Measurements from ENCODE around the gene MRPL54.
"Not testable (repeated sequence)": the region's sequence is repeated elsewhere in the genome, so short reads cannot be mapped to it uniquely, and the experiment has no call there.

Gene MRPL54

DNA sequence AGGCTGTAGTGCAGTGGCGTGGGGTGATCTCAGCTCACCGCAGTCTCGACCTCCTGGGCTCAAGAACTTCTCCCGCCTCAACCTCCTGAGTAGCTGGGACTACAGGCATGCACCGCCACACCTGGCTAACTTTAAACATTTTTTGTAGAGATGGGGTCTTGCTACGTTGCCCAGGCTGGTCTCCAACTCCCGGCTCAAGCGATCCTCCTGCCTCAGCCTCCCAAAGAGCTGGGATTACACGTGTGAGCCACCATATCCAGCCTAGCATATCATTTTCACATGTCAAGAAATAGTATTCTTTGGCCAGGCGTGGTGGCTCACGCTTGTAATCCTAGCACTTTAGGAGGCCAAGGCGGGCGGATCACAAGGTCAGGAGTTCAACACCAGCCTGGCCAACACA, 4.2 kb upstream of the MRPL54 start:
- not testable (repeated sequence) for H3K27ac ChIP-seq (ENCODE audit: low read depth, low read length); H3K4me3 ChIP-seq (ENCODE audit: low read depth in 1 of 2, low read length in 2 of 2); H3K9ac ChIP-seq (ENCODE audit: low read depth in 1 of 2, low read length in 2 of 2); H3K27me3 ChIP-seq (ENCODE audit: control insufficient read depth in 1 of 2, insufficient read depth in 2 of 2, low read length in 2 of 2); H3K36me3 ChIP-seq (ENCODE audit: control insufficient read depth in 1 of 2, insufficient read depth in 2 of 2, low read length in 2 of 2); H3K9me3 ChIP-seq (ENCODE audit: control insufficient read depth in 1 of 2, low read length in 2 of 2)
- H3K4me1 ChIP-seq (ENCODE audit: control insufficient read depth in 1 of 2, insufficient read depth in 2 of 2, low read length in 2 of 2): peaks cover 17 to 24% of the 10 kb centered on the region in 2 donors

DNA sequence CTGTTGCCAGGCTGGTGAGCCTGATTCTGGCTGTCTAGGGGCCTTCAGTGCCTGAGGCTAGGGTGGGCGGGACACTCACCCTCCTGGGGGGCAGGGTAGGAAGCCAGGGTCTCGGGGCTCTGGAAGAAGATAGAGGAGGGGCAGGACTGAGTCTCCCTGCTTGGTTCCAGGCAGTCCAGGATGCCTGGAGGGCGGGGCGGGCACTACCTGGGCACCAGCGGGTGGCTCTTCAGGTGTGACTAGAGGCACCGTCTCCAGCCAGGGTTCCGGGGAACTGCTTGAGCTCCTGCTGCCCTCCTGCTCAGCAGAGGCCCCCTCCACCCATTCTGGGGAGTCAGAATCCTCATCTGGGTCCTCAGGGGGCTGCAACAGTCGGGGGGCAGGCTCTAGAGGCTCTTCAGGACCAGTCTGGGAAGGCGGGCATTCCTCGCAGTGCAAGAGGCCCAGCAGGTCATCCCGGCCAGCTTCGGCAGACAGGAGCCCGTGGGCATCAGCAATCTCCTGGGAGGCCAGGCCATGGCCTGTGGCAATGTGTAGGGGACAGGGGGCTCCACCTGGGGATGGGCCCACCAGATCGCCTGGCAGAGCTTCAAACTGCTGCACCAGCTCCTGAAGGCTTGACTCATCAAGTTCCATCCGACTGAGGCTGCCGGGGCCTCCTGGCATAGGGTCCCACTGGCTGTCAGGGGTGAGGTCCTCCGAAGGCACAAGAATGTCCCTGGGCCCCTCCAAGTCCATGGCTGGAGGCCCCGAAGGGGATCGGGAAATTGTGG, 2.8 kb upstream of the MRPL54 start:
- Histone ChIP-seq H3K4me3 (ENCODE audit: low read depth in 1 of 2, low read length in 2 of 2) (no peak overlapping the region), H3K4me1 (ENCODE audit: control insufficient read depth in 1 of 2, insufficient read depth in 2 of 2, low read length in 2 of 2) (peaks cover 17 to 27% of the 10 kb centered on the region in 2 donors), H3K9me3 (ENCODE audit: control insufficient read depth in 1 of 2, low read length in 2 of 2) (no peaks in the 10 kb centered on the region), H3K27me3 (ENCODE audit: control insufficient read depth in 1 of 2, insufficient read depth in 2 of 2, low read length in 2 of 2) (no peaks in the 10 kb centered on the region), H3K36me3 (ENCODE audit: control insufficient read depth in 1 of 2, insufficient read depth in 2 of 2, low read length in 2 of 2) (peaks cover 0 to 3% of the 10 kb centered on the region in 2 donors), H3K9ac (ENCODE audit: low read depth in 1 of 2, low read length in 2 of 2) (no peak overlapping the region), H3K27ac (ENCODE audit: low read depth, low read length) (no peak overlapping the region)

DNA sequence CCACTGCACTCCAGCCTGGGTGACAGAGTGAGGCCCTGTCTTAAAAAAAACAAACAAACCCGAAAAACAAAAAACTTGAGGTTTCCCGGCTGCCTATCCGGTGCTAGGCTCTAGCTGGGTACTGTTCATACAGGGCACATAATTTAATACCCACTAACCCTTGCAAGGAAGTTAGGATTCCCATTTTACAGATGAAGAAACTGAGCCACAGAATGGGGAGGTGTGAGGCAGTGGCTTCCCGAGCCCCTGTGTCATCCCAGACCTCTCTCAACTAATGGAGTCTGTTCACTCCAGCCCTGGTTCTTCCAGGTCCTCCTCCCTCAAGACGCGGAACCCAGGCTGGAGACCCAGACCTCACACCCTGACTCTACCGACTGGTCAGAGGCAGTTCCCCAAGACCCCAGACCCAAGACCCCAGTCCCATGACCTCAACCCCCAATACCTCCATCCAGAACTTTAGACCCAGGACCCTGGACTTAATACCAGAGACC, 1.6 kb upstream of the MRPL54 start:
- Histone ChIP-seq H3K4me1 (ENCODE audit: control insufficient read depth in 1 of 2, insufficient read depth in 2 of 2, low read length in 2 of 2) (peaks cover 17 to 27% of the 10 kb centered on the region in 2 donors), H3K9me3 (ENCODE audit: control insufficient read depth in 1 of 2, low read length in 2 of 2) (no peaks in the 10 kb centered on the region), H3K9ac (ENCODE audit: low read depth in 1 of 2, low read length in 2 of 2) (peak overlapping the region; percentile 83 to 97), H3K4me3 (ENCODE audit: low read depth in 1 of 2, low read length in 2 of 2) (peak overlapping the region; percentile 94 to 97), H3K36me3 (ENCODE audit: control insufficient read depth in 1 of 2, insufficient read depth in 2 of 2, low read length in 2 of 2) (peaks cover 4 to 8% of the 10 kb centered on the region in 2 donors), H3K27me3 (ENCODE audit: control insufficient read depth in 1 of 2, insufficient read depth in 2 of 2, low read length in 2 of 2) (no peaks in the 10 kb centered on the region), H3K27ac (ENCODE audit: low read depth, low read length) (peak overlapping the region; percentile 76)

DNA sequence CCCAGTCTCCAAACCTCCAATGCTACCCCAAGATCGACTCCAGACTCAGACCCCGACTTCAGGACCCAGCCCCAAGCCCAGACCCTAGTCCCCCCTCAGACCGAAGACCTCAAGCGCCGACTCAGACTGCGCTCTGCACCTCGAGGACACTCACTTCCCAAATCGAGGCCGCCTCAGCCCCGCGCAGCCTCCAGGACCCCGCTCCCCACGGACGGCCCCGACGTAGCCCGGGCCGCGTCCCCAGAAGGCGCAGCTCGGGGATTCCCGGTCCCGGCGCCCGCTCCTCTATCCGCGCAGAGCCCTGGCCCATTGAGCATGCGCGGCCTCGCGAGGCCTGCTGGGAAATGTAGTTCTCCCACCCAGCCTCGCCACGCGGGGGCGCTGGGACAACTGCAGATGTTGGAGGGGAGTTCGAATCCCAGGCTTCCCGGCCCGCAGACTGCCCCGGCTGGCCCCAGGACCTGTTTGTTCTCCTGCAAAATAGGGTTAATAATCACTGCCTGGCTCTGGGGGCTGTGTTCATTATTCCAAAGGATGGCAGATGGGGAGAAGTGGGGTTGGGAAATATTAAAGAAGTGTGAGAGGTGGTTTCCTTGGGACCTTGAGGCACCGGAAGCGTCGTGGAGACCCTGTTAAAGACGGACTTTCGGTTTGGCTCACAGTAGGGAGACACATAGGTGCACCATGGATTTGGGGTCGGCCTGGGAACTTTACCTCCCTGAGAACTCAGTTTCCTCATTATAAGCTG, 926 bp upstream of the MRPL54 start, which contains the start of gene APBA3:
TSS of gene APBA3 (minus strand) at position 311 of the 748 bp plus-strand sequence. CDS start 1,428 bp downstream, outside the sequence.
- H3K36me3 ChIP-seq (ENCODE audit: control insufficient read depth in 1 of 2, insufficient read depth in 2 of 2, low read length in 2 of 2): peaks cover 7 to 12% of the 10 kb centered on the region in 2 donors
- peak within 1 kb of the TSS; percentile 96 to 97 for H3K9ac ChIP-seq (ENCODE audit: low read depth in 1 of 2, low read length in 2 of 2)
- H3K4me3 ChIP-seq (ENCODE audit: low read depth in 1 of 2, low read length in 2 of 2): peak within 1 kb of the TSS; percentile 94 to 97
- peak within 1 kb of the TSS; percentile 98 for H3K27ac ChIP-seq (ENCODE audit: low read depth, low read length)
- H3K4me1 ChIP-seq (ENCODE audit: control insufficient read depth in 1 of 2, insufficient read depth in 2 of 2, low read length in 2 of 2): peaks cover 17 to 27% of the 10 kb centered on the region in 2 donors
- H3K27me3 ChIP-seq (ENCODE audit: control insufficient read depth in 1 of 2, insufficient read depth in 2 of 2, low read length in 2 of 2): no peaks in the 10 kb centered on the region
- H3K9me3 ChIP-seq (ENCODE audit: control insufficient read depth in 1 of 2, low read length in 2 of 2): no peaks in the 10 kb centered on the region

DNA sequence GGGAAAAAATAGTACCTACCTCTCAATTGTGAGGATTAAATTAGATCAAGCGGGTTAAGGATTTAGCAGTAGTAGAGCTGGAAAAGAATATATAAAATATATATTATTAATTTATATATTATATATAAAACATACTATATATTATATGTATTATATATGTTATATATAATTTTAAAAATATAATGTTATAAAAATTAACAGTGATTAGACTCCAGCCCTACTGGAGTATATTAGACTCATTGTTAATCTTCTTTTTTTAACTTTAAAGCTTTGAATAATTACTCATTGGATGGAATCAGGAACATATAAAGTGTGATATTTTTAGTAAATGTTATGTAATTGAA, 380 bp upstream of the MRPL54 start:
- Histone ChIP-seq H3K36me3 (ENCODE audit: control insufficient read depth in 1 of 2, insufficient read depth in 2 of 2, low read length in 2 of 2) (peaks cover 8 to 17% of the 10 kb centered on the region in 2 donors), H3K27me3 (ENCODE audit: control insufficient read depth in 1 of 2, insufficient read depth in 2 of 2, low read length in 2 of 2) (no peaks in the 10 kb centered on the region), H3K27ac (ENCODE audit: low read depth, low read length) (peak overlapping the region; percentile 98), H3K9me3 (ENCODE audit: control insufficient read depth in 1 of 2, low read length in 2 of 2) (no peaks in the 10 kb centered on the region), H3K9ac (ENCODE audit: low read depth in 1 of 2, low read length in 2 of 2) (peak overlapping the region in 1 of 2 donors; percentile 79), H3K4me3 (ENCODE audit: low read depth in 1 of 2, low read length in 2 of 2) (peak overlapping the region; percentile 94 to 97), H3K4me1 (ENCODE audit: control insufficient read depth in 1 of 2, insufficient read depth in 2 of 2, low read length in 2 of 2) (peaks cover 17 to 27% of the 10 kb centered on the region in 2 donors)

DNA sequence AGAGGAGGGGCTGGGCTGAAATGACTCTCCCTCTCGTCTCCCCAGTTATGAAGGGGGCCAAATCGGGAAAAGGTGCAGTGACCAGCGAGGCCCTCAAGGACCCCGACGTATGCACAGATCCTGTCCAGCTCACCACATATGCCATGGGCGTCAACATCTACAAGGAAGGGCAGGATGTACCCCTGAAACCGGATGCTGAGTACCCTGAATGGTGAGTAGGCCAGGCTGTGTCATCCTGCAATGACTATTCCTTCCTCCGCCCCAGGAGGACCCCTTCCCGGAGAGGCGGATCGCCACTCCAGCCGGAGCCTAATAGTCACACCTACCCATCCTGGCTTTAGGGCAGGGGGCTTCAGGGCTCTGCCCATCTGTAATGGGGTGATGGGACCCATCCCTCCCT, 2.6 kb downstream of the MRPL54 start:
- no peaks in the 10 kb centered on the region for H3K27me3 ChIP-seq (ENCODE audit: control insufficient read depth in 1 of 2, insufficient read depth in 2 of 2, low read length in 2 of 2)
- no peak overlapping the region for H3K27ac ChIP-seq (ENCODE audit: low read depth, low read length)
- H3K9ac ChIP-seq (ENCODE audit: low read depth in 1 of 2, low read length in 2 of 2): no peak overlapping the region
- H3K4me3 ChIP-seq (ENCODE audit: low read depth in 1 of 2, low read length in 2 of 2): no peak overlapping the region
- H3K9me3 ChIP-seq (ENCODE audit: control insufficient read depth in 1 of 2, low read length in 2 of 2): no peaks in the 10 kb centered on the region
- peaks cover 7 to 18% of the 10 kb centered on the region in 2 donors for H3K4me1 ChIP-seq (ENCODE audit: control insufficient read depth in 1 of 2, insufficient read depth in 2 of 2, low read length in 2 of 2)
- H3K36me3 ChIP-seq (ENCODE audit: control insufficient read depth in 1 of 2, insufficient read depth in 2 of 2, low read length in 2 of 2): peaks cover 18 to 30% of the 10 kb centered on the region in 2 donors

DNA sequence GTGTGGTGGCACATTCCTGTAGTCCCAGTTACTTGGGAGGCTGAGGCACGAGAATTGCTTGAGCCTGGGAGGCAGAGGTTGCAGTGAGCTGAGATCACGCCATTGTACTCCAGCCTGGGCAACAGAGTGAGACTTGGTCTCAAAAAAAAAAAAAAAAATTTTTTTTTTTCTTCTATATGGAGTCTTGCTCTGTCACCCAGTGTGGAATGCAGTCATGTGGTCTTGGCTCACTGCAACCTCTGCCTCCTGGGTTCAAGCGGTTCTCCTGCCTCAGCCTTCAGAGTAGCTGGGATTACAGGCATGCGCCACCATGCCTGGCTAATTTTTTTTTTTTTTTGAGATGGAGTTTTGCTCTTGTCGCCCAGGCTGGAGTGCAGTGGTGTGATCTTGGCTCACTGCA, 3.3 kb downstream of the MRPL54 start:
- not testable (repeated sequence) for H3K9ac ChIP-seq (ENCODE audit: low read depth in 1 of 2, low read length in 2 of 2); H3K9me3 ChIP-seq (ENCODE audit: control insufficient read depth in 1 of 2, low read length in 2 of 2); H3K4me3 ChIP-seq (ENCODE audit: low read depth in 1 of 2, low read length in 2 of 2); H3K27ac ChIP-seq (ENCODE audit: low read depth, low read length); H3K27me3 ChIP-seq (ENCODE audit: control insufficient read depth in 1 of 2, insufficient read depth in 2 of 2, low read length in 2 of 2)
- H3K36me3 ChIP-seq (ENCODE audit: control insufficient read depth in 1 of 2, insufficient read depth in 2 of 2, low read length in 2 of 2): peaks cover 18 to 30% of the 10 kb centered on the region in 2 donors
- peaks cover 5 to 14% of the 10 kb centered on the region in 2 donors for H3K4me1 ChIP-seq (ENCODE audit: control insufficient read depth in 1 of 2, insufficient read depth in 2 of 2, low read length in 2 of 2)

DNA sequence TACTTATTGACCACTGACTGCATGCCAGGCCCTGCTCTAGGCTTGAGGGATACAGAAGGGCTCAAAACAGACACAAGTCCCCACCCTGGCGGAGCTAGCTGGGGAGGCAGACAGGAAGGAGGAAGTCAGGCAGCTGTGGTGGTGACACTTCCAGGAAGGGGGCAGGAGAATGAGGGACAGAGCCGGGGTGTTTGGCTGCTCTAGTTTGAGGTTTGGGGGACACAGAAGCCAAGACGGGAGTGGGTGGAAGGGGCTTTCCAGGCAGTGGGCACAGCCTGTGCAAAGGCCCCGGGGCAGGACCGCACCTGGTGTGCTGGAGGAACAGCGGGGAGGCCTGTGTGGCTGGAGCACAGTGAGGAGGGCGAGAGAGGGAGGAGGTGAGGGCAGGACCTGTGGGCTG, 4.0 kb downstream of the MRPL54 start:
- H3K9me3 ChIP-seq (ENCODE audit: control insufficient read depth in 1 of 2, low read length in 2 of 2): no peaks in the 10 kb centered on the region
- peaks cover 3 to 10% of the 10 kb centered on the region in 2 donors for H3K4me1 ChIP-seq (ENCODE audit: control insufficient read depth in 1 of 2, insufficient read depth in 2 of 2, low read length in 2 of 2)
- no peak overlapping the region for H3K27ac ChIP-seq (ENCODE audit: low read depth, low read length)
- no peak overlapping the region for H3K9ac ChIP-seq (ENCODE audit: low read depth in 1 of 2, low read length in 2 of 2)
- no peak overlapping the region for H3K4me3 ChIP-seq (ENCODE audit: low read depth in 1 of 2, low read length in 2 of 2)
- H3K27me3 ChIP-seq (ENCODE audit: control insufficient read depth in 1 of 2, insufficient read depth in 2 of 2, low read length in 2 of 2): no peaks in the 10 kb centered on the region
- H3K36me3 ChIP-seq (ENCODE audit: control insufficient read depth in 1 of 2, insufficient read depth in 2 of 2, low read length in 2 of 2): peaks cover 18 to 30% of the 10 kb centered on the region in 2 donors

DNA sequence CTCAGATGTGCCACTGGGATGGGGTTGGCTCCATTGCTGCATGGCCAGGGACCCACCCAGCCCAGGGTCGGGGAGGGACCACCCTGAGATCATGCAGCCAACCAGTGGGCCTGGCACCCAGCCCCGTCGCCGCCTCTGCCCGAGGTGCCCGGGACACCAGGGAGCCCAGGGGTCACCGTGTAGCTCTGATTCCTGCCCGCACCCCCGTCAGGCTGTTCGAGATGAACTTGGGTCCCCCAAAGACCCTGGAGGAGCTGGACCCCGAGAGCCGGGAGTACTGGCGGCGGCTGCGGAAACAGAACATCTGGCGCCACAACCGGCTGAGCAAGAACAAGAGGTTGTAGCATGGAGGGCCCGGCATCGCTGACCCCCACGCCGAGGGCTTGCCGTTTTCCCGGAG, 4.6 kb downstream of the MRPL54 start:
- no peak overlapping the region for H3K27ac ChIP-seq (ENCODE audit: low read depth, low read length)

More for the DNA sequence above, 4.6 kb downstream of the MRPL54 start:
- no peaks in the 10 kb centered on the region for H3K9me3 ChIP-seq (ENCODE audit: control insufficient read depth in 1 of 2, low read length in 2 of 2)
- H3K36me3 ChIP-seq (ENCODE audit: control insufficient read depth in 1 of 2, insufficient read depth in 2 of 2, low read length in 2 of 2): peaks cover 18 to 30% of the 10 kb centered on the region in 2 donors
- H3K9ac ChIP-seq (ENCODE audit: low read depth in 1 of 2, low read length in 2 of 2): no peak overlapping the region
- no peak overlapping the region for H3K4me3 ChIP-seq (ENCODE audit: low read depth in 1 of 2, low read length in 2 of 2)
- peaks cover 0 to 6% of the 10 kb centered on the region in 2 donors for H3K4me1 ChIP-seq (ENCODE audit: control insufficient read depth in 1 of 2, insufficient read depth in 2 of 2, low read length in 2 of 2)
- H3K27me3 ChIP-seq (ENCODE audit: control insufficient read depth in 1 of 2, insufficient read depth in 2 of 2, low read length in 2 of 2): no peaks in the 10 kb centered on the region
